Fibroblast of upper back skin (primary cell): ENCODE data around the gene SLC6A6.

ENCODE experiments used
- DNase-seq: peaks from one replicate; pipeline ENCODE4 v3.0.0-alpha.2; 2013

Gene SLC6A6

DNA sequence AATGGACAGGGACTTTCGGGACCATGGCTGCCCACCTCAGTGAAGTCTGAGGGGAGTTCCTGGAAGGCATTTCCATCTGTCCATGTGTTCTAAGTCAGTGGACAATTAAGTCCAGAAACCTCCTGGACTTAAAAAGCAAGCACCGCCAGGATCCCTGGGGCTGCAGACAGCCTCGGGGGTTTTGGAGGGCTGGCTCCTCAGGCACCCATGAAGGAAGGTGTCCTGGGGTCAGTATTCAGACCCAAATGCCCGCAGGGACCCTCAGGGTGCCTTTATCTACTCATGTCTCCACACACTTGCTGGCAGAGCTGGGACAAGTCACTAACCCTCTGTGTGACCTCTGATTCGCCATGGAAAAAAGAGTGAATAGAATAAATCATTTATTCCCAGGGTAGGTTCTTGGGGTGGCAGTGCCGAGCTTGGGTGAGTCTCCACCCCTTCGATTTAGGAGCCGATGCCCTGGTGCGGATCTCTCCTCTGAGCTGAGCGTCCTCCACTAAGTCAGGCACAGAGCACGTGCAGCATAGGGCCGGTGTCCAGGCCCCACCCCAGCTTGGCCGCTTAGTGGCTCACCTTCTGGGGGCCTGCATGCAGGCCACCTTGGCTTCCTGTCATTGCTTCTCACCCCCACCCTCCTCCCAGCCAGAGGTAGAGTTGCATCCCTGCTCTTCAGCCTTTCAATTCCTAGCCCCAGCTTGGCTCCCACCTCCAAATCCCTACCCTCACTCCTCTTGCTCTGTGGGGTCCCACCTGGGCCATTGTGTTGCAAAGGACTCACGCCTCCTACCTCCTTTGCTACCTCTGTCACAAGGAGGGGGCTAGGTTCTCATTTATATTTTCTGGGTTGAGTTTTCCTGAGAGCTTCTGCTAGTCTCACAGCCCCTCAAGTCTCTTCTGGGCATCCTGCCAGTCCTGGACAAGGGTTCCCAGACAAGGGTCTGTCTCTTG is 19.9 kb downstream of the SLC6A6 start:
- DNase-seq = no peak

- DNase-seq = no peak
Observed at GRCh38 chr3:14423197-14423743, 20.9 kb downstream of the SLC6A6 start.

DNA sequence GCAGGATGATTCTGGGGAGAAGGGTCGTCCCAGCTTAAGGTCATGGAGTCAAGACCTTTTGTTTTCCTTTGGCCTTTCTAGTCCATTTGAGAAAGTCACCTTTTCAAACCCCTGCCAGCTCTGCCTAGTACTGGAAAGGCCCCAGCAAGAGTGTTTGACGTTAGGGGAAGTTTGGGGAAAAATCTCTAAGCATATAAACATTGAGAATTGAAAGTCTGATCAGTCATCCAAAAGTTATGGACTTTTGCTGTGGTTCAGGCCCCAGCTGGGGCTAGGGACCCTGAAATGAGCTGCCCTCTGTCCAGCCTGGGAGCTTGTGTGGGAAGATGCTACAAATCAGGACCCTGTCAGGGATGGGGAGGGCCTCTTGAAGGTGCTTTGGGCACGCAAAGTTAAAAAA is 21.6 kb downstream of the SLC6A6 start:
- DNase-seq = no peak

- no peak for DNase-seq
Observed at GRCh38 chr3:14424711-14425580, 22.5 kb downstream of the SLC6A6 start.

GRCh38 chr3:14425581-14426304 is 23.3 kb downstream of the SLC6A6 start:
- no peak for DNase-seq

DNA sequence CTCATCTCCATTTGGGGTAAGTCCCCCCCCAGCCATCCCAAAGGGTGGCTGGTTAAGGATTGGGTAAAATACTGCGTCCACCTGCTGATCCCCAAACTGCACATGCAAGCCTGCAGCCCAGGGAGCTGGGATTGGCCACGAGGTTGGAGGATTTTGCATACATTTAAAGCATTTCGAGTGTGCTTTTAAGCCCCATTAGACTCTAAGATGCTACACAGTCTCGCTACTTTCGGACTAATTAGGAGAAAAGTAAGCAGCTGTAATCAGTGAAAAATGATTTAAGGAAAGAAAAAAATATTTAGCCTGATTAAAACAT is 23.9 kb downstream of the SLC6A6 start:
- no peak for DNase-seq

- DNase-seq = no peak
Observed at GRCh38 chr3:14428087-14429033, 26.0 kb downstream of the SLC6A6 start.

GRCh38 chr3:14429237-14429636 is 26.8 kb downstream of the SLC6A6 start:
- no peak for DNase-seq

DNA sequence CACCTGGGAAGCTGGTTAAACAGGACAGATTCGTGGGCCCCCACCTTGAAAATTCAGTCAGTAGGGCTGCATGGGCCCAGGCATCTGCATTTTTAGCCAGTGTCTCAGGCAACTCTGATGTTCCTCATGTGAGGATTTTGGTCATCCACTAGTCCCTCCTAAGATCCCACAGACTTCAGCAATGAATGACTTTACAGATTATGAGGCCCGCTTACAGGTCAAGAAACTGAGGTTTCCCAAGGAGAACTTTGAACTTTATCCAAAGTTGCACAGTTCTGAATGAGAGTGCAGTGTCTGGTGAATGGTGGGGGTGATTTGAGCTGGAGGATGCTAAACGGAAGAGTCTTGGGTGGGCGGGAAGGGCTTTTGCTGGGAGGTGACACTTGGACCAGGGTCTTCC is 27.2 kb downstream of the SLC6A6 start:
- no peak for DNase-seq

DNA sequence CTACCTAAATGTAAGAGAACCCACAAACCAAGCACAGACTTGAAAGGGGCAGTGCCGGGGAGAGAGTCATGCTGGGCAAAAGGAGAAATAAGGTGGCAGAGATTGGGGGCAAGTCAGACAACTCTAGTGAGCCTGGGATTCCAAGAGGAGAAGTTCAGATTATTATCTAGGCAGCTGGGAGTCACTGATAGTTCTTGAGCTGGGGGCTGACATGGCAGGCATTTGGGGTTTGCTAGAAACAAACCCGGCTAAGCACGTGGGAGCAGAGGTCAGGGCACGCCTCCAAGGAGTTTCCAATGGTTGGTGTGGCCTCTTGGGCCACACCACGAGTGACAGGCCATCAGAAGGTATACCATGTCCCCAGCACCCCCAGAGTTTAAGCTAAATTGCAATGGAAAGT is 27.6 kb downstream of the SLC6A6 start:
- no peak for DNase-seq

DNA sequence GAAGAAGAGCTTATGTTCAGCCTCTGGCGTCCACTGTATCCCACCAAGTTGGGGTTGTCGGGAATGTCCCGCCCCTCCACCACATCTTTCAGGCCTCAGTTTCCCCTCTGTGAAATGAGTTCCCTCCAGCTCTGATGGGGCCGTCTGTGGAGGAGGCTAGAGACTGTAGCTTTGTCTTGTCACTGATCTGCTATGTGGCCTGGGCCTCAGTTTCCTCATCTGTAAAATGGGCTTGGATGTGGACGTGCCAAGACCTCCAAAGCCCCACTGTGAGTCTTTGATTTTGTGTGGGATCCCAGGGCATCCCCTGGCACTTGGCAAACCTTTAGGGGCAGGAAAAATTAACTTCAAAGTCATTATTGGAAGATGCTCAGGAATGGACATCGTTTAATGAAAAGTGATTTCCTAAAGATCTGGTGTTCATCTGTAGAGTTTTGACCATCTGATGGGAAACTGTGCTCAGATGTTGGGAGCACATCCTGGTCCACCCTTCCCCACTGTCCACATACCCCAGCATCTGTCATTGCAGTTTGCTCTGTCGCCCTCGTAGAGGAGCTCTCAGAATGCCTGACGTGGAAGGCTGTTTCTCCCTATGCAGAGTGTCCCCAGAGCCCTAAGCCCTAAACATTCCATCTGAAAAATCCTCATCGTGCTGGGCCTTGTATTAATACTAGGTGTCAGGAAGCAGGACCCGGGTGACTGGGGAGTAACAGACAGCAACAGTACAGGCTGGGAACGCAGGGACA is 28.5 kb downstream of the SLC6A6 start:
- DNase-seq = no peak

GRCh38 chr3:14431452-14431916 is 29.1 kb downstream of the SLC6A6 start:
- no peak for DNase-seq

- peak; percentile 80 for DNase-seq
Observed at GRCh38 chr3:14431917-14432834, 29.8 kb downstream of the SLC6A6 start.

DNA sequence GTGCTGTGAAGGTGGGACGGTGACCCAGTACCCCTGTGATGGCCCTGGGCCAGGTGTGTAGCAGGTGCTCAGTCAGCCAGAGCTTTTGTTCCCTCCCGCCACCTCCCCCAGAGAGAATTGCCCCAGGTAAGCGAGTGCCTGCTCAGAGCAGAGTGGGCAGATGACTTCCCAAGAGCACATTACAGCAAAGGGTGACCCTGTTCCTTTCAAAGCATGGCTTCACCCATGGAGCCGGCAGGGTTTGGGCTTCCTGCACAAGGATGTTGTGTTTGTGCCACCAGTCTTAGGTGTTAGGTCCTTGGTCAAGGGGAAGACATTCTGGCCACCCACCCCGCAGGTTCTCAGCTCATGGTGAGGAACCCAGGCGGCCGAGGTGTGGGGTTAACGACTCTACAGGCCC is 30.7 kb downstream of the SLC6A6 start:
- no peak for DNase-seq

DNA sequence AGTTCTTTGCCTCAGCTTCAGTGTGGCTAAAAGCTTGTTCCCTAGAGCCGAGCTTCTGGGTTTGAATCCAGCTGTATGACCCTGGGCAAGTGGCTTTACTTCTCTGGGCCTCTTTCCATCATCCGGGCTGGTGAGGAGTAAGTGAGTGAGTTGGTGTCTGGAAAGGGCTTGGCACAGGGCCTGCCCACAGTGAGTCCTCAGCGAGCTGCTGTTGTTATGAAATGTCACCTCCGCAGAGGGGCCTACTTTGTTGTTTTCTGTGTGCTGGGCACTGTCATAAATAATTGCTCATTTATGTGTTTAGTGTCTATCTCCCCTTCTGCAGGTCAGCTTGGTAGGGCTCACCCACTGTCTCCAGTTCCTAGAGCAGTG is 31.7 kb downstream of the SLC6A6 start:
- no peak for DNase-seq

DNA sequence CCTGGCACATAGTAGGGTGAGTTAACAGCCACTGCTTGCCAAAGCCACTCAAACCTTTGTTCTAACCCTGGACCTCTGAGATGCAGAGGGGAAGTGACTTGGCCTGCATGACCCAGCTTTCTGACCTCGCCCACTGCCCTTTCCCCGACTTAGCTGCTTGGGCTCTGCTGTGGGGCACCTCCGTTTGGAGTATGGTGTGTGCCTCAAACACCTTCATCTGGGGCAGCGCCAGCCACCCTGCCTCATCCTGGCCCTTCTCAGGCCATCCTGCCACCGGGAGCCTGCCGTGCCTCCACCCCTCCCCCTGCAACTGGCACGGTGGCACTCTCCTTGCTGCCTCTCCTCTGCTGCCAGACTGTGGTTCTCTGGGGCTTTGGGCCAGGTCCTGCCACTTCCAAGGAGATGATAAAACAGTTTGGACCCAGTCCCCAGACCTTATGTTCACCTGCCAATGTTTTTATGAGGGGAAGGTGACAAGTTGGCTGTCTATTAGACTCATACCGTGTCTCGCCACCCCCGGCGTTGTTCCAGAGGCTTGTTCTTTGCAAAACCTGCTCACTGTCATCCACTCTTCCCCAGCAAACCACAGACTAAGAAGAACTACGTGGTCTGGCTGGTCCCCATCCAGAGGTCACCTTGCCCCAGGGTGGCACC is 32.2 kb downstream of the SLC6A6 start:
- no peak for DNase-seq

GRCh38 chr3:14435175-14436014 is 33.0 kb downstream of the SLC6A6 start:
- DNase-seq = no peak

GRCh38 chr3:14436954-14437281 is 34.5 kb downstream of the SLC6A6 start:
- no peak for DNase-seq
